Fibroblast of the aortic adventitia (primary cell): ENCODE data around the gene KAT8. TPM values are rescaled to one million over a fixed set of nuclear protein-coding genes. Genes with fewer than 3 reads are reported as not detected.

Experiments used
- DNase-seq: peaks from one replicate; pipeline ENCODE4 v3.0.0-alpha.2; 2010; ENCODE audit warnings: low read depth
- H3K4me3 ChIP-seq: 2 replicates; pipeline ENCODE4 v1.5.1; 2011; ENCODE audit warnings: low read depth, mild to moderate bottlenecking, control low read depth, low read length, moderate library complexity
- CTCF ChIP-seq: IDR thresholded peaks from 2 replicates; pipeline ENCODE4 v1.5.1; 2011; ENCODE audit warnings: mild to moderate bottlenecking, low read length, control low read depth, inconsistent platforms; ENCODE audit not compliant: insufficient read depth
- total RNA-seq: library from RNA; depleted of rRNA; stranded (reverse); fragments of >200 nt; gene quantifications from 2 replicates; pipeline ENCODE4 v1.2.3, GENCODE V29; 2012; ENCODE audit warnings: low replicate concordance

Gene KAT8
- total RNA-seq, 1 donor, result 31.5 TPM

- no peak for TF ChIP-seq CTCF
- H3K4me3 ChIP-seq, result no peak overlapping the region
- no peak for DNase-seq
Observed at GRCh38 chr16:31080035-31080629, 37.3 kb upstream of the KAT8 start.

GRCh38 chr16:31080756-31081419, 36.6 kb upstream of the KAT8 start:
- no peak for TF ChIP-seq CTCF
- H3K4me3 ChIP-seq, result no peak overlapping the region
- DNase-seq, result no peak

- H3K4me3 ChIP-seq, result no peak overlapping the region
- TF ChIP-seq CTCF, result no peak
- no peak for DNase-seq
Observed at GRCh38 chr16:31081428-31082351, 35.8 kb upstream of the KAT8 start.

- DNase-seq, result no peak
- H3K4me3 ChIP-seq, result no peak overlapping the region
- TF ChIP-seq CTCF, result no peak
Observed at GRCh38 chr16:31082368-31083045, 35.0 kb upstream of the KAT8 start.

- no peak overlapping the region for H3K4me3 ChIP-seq
- TF ChIP-seq CTCF, result no peak
- no peak for DNase-seq
Observed at GRCh38 chr16:31083081-31083480, 34.4 kb upstream of the KAT8 start.

- no peak for TF ChIP-seq CTCF
- no peak for DNase-seq
- no peak overlapping the region for H3K4me3 ChIP-seq
Observed at GRCh38 chr16:31083556-31083955, 33.9 kb upstream of the KAT8 start.
